Measurements from ENCODE around the gene TMEM236.

TMEM236 gene

GRCh38 chr10:17781856-17782255 is 29.9 kb downstream of the TMEM236 start:
- no peak for TF ChIP-seq SIN3A (IDR thresholded peaks at IDR 0.05; ENCODE audit: borderline replicate concordance, insufficient read depth, low read length)
- TF ChIP-seq FOXP2 (optimal IDR thresholded peaks at IDR 0.05; ENCODE audit: borderline replicate concordance, extremely low read depth, extremely low read length, insufficient read depth), result no peak
- TF ChIP-seq, protein P1, sequence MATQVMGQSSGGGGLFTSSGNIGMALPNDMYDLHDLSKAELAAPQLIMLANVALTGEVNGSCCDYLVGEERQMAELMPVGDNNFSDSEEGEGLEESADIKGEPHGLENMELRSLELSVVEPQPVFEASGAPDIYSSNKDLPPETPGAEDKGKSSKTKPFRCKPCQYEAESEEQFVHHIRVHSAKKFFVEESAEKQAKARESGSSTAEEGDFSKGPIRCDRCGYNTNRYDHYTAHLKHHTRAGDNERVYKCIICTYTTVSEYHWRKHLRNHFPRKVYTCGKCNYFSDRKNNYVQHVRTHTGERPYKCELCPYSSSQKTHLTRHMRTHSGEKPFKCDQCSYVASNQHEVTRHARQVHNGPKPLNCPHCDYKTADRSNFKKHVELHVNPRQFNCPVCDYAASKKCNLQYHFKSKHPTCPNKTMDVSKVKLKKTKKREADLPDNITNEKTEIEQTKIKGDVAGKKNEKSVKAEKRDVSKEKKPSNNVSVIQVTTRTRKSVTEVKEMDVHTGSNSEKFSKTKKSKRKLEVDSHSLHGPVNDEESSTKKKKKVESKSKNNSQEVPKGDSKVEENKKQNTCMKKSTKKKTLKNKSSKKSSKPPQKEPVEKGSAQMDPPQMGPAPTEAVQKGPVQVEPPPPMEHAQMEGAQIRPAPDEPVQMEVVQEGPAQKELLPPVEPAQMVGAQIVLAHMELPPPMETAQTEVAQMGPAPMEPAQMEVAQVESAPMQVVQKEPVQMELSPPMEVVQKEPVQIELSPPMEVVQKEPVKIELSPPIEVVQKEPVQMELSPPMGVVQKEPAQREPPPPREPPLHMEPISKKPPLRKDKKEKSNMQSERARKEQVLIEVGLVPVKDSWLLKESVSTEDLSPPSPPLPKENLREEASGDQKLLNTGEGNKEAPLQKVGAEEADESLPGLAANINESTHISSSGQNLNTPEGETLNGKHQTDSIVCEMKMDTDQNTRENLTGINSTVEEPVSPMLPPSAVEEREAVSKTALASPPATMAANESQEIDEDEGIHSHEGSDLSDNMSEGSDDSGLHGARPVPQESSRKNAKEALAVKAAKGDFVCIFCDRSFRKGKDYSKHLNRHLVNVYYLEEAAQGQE (IDR thresholded peaks at IDR 0.05; ENCODE audit: insufficient read depth in 1 of 2, low read depth in 2 of 2, low read length in 2 of 2), result no peak
- TF ChIP-seq POLR2AphosphoS5 (IDR thresholded peaks at IDR 0.05; ENCODE audit: low read depth, low read length), result no peak
- TF ChIP-seq TAF1 (IDR thresholded peaks at IDR 0.05; ENCODE audit: borderline replicate concordance, insufficient read depth, low read length), result no peak

- TF ChIP-seq, protein P1 (IDR thresholded peaks at IDR 0.05; ENCODE audit: insufficient read depth in 1 of 2, low read depth in 2 of 2, low read length in 2 of 2), result no peak
- no peak for TF ChIP-seq TAF1 (IDR thresholded peaks at IDR 0.05; ENCODE audit: borderline replicate concordance, insufficient read depth, low read length)
- TF ChIP-seq FOXP2 (optimal IDR thresholded peaks at IDR 0.05; ENCODE audit: borderline replicate concordance, extremely low read depth, extremely low read length, insufficient read depth), result no peak
- no peak for TF ChIP-seq SIN3A (IDR thresholded peaks at IDR 0.05; ENCODE audit: borderline replicate concordance, insufficient read depth, low read length)
- TF ChIP-seq POLR2AphosphoS5 (IDR thresholded peaks at IDR 0.05; ENCODE audit: low read depth, low read length), result no peak
Measured at GRCh38 chr10:17782921-17783665, 31.1 kb downstream of the TMEM236 start.

- TF ChIP-seq TAF1 (IDR thresholded peaks at IDR 0.05; ENCODE audit: borderline replicate concordance, insufficient read depth, low read length) (no peak), SIN3A (IDR thresholded peaks at IDR 0.05; ENCODE audit: borderline replicate concordance, insufficient read depth, low read length) (no peak), POLR2AphosphoS5 (IDR thresholded peaks at IDR 0.05; ENCODE audit: low read depth, low read length) (no peak), FOXP2 (optimal IDR thresholded peaks at IDR 0.05; ENCODE audit: borderline replicate concordance, extremely low read depth, extremely low read length, insufficient read depth) (no peak)
- TF ChIP-seq, protein P1 (IDR thresholded peaks at IDR 0.05; ENCODE audit: insufficient read depth in 1 of 2, low read depth in 2 of 2, low read length in 2 of 2), result no peak
Measured at GRCh38 chr10:17783751-17784150, 31.8 kb downstream of the TMEM236 start.

DNA sequence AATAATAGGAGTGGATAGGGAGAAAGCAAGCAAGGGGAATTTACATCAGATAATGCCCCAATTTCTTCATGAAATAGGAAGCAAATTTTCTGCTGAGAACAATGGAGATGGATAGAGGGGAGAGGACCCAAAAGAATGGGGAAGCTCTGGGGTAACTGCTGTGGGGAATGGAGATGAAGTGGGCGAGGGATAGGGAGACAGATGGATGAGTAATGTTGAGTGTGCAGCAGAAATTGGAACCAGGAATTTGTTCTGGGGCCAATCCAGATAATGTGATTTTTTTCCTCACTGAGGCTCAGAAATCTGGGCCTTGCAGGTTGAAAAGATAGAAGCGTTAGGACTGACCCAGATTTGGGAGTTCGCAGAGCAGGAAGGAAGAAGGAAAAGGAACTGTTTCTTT is 32.7 kb downstream of the TMEM236 start:
- TF ChIP-seq, protein P1 (IDR thresholded peaks at IDR 0.05; ENCODE audit: insufficient read depth in 1 of 2, low read depth in 2 of 2, low read length in 2 of 2), result no peak
- no peak for TF ChIP-seq TAF1 (IDR thresholded peaks at IDR 0.05; ENCODE audit: borderline replicate concordance, insufficient read depth, low read length)
- no peak for TF ChIP-seq FOXP2 (optimal IDR thresholded peaks at IDR 0.05; ENCODE audit: borderline replicate concordance, extremely low read depth, extremely low read length, insufficient read depth)
- TF ChIP-seq SIN3A (IDR thresholded peaks at IDR 0.05; ENCODE audit: borderline replicate concordance, insufficient read depth, low read length), result no peak
- TF ChIP-seq POLR2AphosphoS5 (IDR thresholded peaks at IDR 0.05; ENCODE audit: low read depth, low read length), result no peak

All from PFSK-1 (cell line).